HepG2 (cell line): ENCODE data around the gene LDLRAD3. TPM values are rescaled to one million over a fixed set of nuclear protein-coding genes. Genes with fewer than 3 reads are reported as not detected.

Experiments used
- ATAC-seq: fragments of 200-7000 bp; cut with Tn5 transposase; 3 replicates; pipeline ENCODE4 v1.9.1; 2020; ENCODE audit warnings: mild to moderate bottlenecking, moderate library complexity
- BruUV-seq: library from RNA; stranded (reverse); fragments of 400-500 nt; replicated peaks from 2 replicates; lab custom pipeline; 2021; lab: Mats Ljungman, UMichigan
- CTCF ChIA-PET: fragments of 300-600 bp; formaldehyde crosslinking; extraction: SDS; loops from one replicate; lab custom pipeline; 2021; ENCODE audit warnings: low total read pairs, inconsistent platforms, low intra/inter-chr PET ratio; lab: Yijun Ruan, JAX
- POLR2A ChIA-PET: fragments of 350-600 bp; sonication (Branson Sonifier 250); formaldehyde crosslinking; loops from one replicate; lab custom pipeline; 2020; ENCODE audit warnings: antibody characterized with exemption, inconsistent platforms; lab: Yijun Ruan, JAX
- DNase-seq: peaks from one replicate; pipeline ENCODE4 v3.0.0-alpha.2; 2015; ENCODE audit warnings: low spot score
- FAIRE-seq: peaks from 3 replicates; lab custom pipeline; 2011; peaks lifted over from hg19 to GRCh38; lab: Jason Lieb, UNC
- H2AFZ ChIP-seq: one replicate; pipeline ENCODE4 v1.6.1; 2011; ENCODE audit warnings: low read length, inconsistent platforms
- H3K27ac ChIP-seq: fragments of 300-600 bp; 3 replicates; pipeline ENCODE4 v1.8.0; 2011; ENCODE audit warnings: mixed run types, mild to moderate bottlenecking, mixed read lengths, low read length, inconsistent platforms; ENCODE audit not compliant: insufficient read depth; ENCODE audit errors: extremely low read length
- H3K27me3 ChIP-seq, 2 experiments: fragments of 200-600 bp in 1 of 2; 2 replicates in 1 of 2; 3 replicates in 1 of 2; pipeline versions ENCODE4 v1.6.0 to v1.8.0; 2011; ENCODE audit warnings: low read length in 2 of 2, mild to moderate bottlenecking in 2 of 2, moderate library complexity in 2 of 2, inconsistent platforms in 1 of 2; ENCODE audit not compliant: insufficient read depth in 2 of 2, control insufficient read depth in 1 of 2
- H3K36me3 ChIP-seq, 2 experiments: fragments of 200-600 bp in 1 of 2; replicated peaks in 1 of 2; 2 replicates in 1 of 2; 3 replicates in 1 of 2; pipeline versions ENCODE4 v1.5.1 to v1.8.0; 2011; ENCODE audit warnings: low read length in 2 of 2, inconsistent platforms in 1 of 2; ENCODE audit not compliant: insufficient read depth in 2 of 2, control insufficient read depth in 1 of 2
- H3K4me1 ChIP-seq: 2 replicates; pipeline ENCODE4 v1.5.1; 2012; ENCODE audit warnings: low read length, inconsistent platforms; ENCODE audit not compliant: insufficient read depth
- H3K4me2 ChIP-seq: 2 replicates; pipeline ENCODE4 v1.6.0; 2011; ENCODE audit warnings: low read depth, low read length, inconsistent platforms
- H3K4me3 ChIP-seq, 3 experiments: fragments of 200-600 bp in 1 of 3; sonication (generic), shearing (Covaris generic) in 1 of 3; replicated peaks in 1 of 3; 2 replicates each; pipeline ENCODE4 v1.5.1; 2011 to 2016; ENCODE audit warnings: low read length in 3 of 3, inconsistent platforms in 2 of 3, low read depth in 2 of 3, mild to moderate bottlenecking in 2 of 3, control low read depth in 1 of 3, mixed read lengths in 1 of 3; ENCODE audit not compliant: insufficient read depth in 1 of 3
- H3K79me2 ChIP-seq: one replicate; pipeline ENCODE4 v1.6.1; 2011; ENCODE audit warnings: low read length, inconsistent platforms; ENCODE audit not compliant: insufficient read depth
- H3K9ac ChIP-seq: 2 replicates; pipeline ENCODE4 v1.6.0; 2011; ENCODE audit warnings: mild to moderate bottlenecking, low read depth, low read length, inconsistent platforms; ENCODE audit not compliant: insufficient read depth
- H3K9me3 ChIP-seq: 2 replicates; pipeline ENCODE4 v1.5.1; 2012; ENCODE audit warnings: mild to moderate bottlenecking, low read length
- H4K20me1 ChIP-seq: 2 replicates; pipeline ENCODE4 v1.6.0; 2011; ENCODE audit warnings: inconsistent platforms, mild to moderate bottlenecking, low read length, moderate library complexity; ENCODE audit not compliant: insufficient read depth
- BRD4 ChIP-seq: sonication (generic); formaldehyde crosslinking; IDR thresholded peaks from 2 replicates; pipeline ENCODE4 v1.4.0; 2020; ENCODE audit warnings: missing genetic modification reagents
- NFE2 ChIP-seq: sonication (generic); formaldehyde crosslinking; IDR thresholded peaks from 2 replicates; pipeline ENCODE4 v1.4.0; 2020; ENCODE audit warnings: missing genetic modification reagents
- POLR2AphosphoS2 ChIP-seq: IDR thresholded peaks from 2 replicates; pipeline ENCODE4 v1.6.1; 2011; ENCODE audit warnings: low read depth, low read length, improper control_type of control experiment
- SALL1 ChIP-seq: sonication (generic); formaldehyde crosslinking; IDR thresholded peaks from 2 replicates; pipeline ENCODE4 v1.8.0; 2022; ENCODE audit warnings: mild to moderate bottlenecking, missing genetic modification reagents
- SP1 ChIP-seq, 2 experiments: fragments of 450-650 bp in 1 of 2; sonication (generic) in 1 of 2; formaldehyde crosslinking in 1 of 2; IDR thresholded peaks; 2 replicates each; pipeline versions ENCODE4 v1.4.0 to v1.6.1; 2016 to 2020; ENCODE audit warnings: missing genetic modification reagents in 1 of 2
- SRSF9 ChIP-seq: fragments of 200-400 bp; formaldehyde crosslinking; IDR thresholded peaks from 2 replicates; pipeline ENCODE4 v1.6.1; 2018; ENCODE audit warnings: borderline replicate concordance, mild to moderate bottlenecking, low read depth, low read length; ENCODE audit not compliant: insufficient read depth, poor library complexity, severe bottlenecking
- ZNF138 ChIP-seq: sonication (generic); formaldehyde crosslinking; IDR thresholded peaks from 2 replicates; pipeline ENCODE4 v1.5.0; 2020; ENCODE audit warnings: mild to moderate bottlenecking, low read depth, missing genetic modification reagents
- ZNF264 ChIP-seq: sonication (generic); formaldehyde crosslinking; IDR thresholded peaks from 2 replicates; pipeline ENCODE4 v1.4.0; 2020; ENCODE audit warnings: missing genetic modification reagents
- ZNF780A ChIP-seq: sonication (generic); formaldehyde crosslinking; IDR thresholded peaks from 2 replicates; pipeline ENCODE4 v1.8.0; 2022; ENCODE audit warnings: mild to moderate bottlenecking, missing genetic modification reagents, moderate library complexity
- ZNF800 ChIP-seq: sonication (generic); formaldehyde crosslinking; IDR thresholded peaks from 2 replicates; pipeline ENCODE4 v1.4.0; 2020; ENCODE audit warnings: missing genetic modification reagents
- WGBS: methylation state at CpG from one replicate; pipeline ENCODE4 v1.1.6; 2017; ENCODE audit warnings: low lambda C conversion rate; 5-methylcytosine and 5-hydroxymethylcytosine counted together
- in situ Hi-C: cut with HindIII; loops from 2 replicates; pipeline ENCODE4 v1.10.0; 2017; ENCODE audit warnings: low pct_unique_long_range_greater_than_20kb; ENCODE audit not compliant: extremely low pct_ligation_motif_present
- intact Hi-C: fragments of 100-400 bp; cut with micrococcal nuclease; formaldehyde crosslinking; loops from one replicate; pipeline ENCODE4 v1.10.0; 2022; ENCODE audit not compliant: unreplicated experiment
- polyA plus RNA-seq, 8 experiments: library from polyadenylated mRNA; depleted of rRNA in 3 of 8; stranded (reverse) in 7 of 8; unstranded in 1 of 8; fragments of >200 nt; fragmentation: Illumina TruSeq in 4 of 8; extraction: Trizol in 4 of 8; gene quantifications; 2 replicates each; pipeline versions ENCODE4 v1.2.1 to v1.2.3, GENCODE V29; 2011 to 2016; ENCODE audit warnings: low read depth in 4 of 8, missing spikeins in 1 of 8, mixed read lengths in 1 of 8; ENCODE audit not compliant: insufficient read depth in 1 of 8
- total RNA-seq, 5 experiments: library from RNA; depleted of rRNA; stranded (reverse); fragments of >200 nt; fragmentation: Illumina TruSeq; extraction: Trizol; gene quantifications; 2 replicates each; pipeline ENCODE4 v1.2.3, GENCODE V29; 2016; ENCODE audit warnings: low read depth in 1 of 5
- TF ChIP-seq, protein P1 (sequence below): sonication (generic); formaldehyde crosslinking; IDR thresholded peaks from 2 replicates; pipeline ENCODE4 v1.4.0; 2020; ENCODE audit warnings: mild to moderate bottlenecking, missing genetic modification reagents
- TF ChIP-seq, protein P2 (sequence below), 2 experiments: sonication (generic) in 1 of 2; formaldehyde crosslinking in 1 of 2; IDR thresholded peaks; 2 replicates each; pipeline versions ENCODE4 v1.5.1 to v1.6.1; 2011 to 2020; ENCODE audit warnings: borderline replicate concordance in 1 of 2, low read depth in 1 of 2, low read length in 1 of 2, mild to moderate bottlenecking in 1 of 2, missing genetic modification reagents in 1 of 2, moderate library complexity in 1 of 2

LDLRAD3 gene
- total and polyA plus RNA-seq, 2 of the 13 experiments (the other 11 are each of a cell fraction or from before 2014, with no cell fraction given), result 0.50 to 0.60 TPM

GRCh38 chr11:35971841-35972422, 28.1 kb downstream of the LDLRAD3 start:
- FAIRE-seq (no peak), DNase-seq (no peak), ATAC-seq (no peak)
- Histone ChIP-seq H2AFZ (no peak overlapping the region), H4K20me1 (no peaks in the 10 kb centered on the region), H3K9me3 (peaks cover 5% of the 10 kb centered on the region; the same call in 1 of the 2 replicates), H3K4me2 (no peak overlapping the region), H3K79me2 (no peaks in the 10 kb centered on the region), H3K36me3 (no peaks in the 10 kb centered on the region), H3K9ac (no peak overlapping the region), H3K27ac (no peak overlapping the region), H3K4me1 (no peaks in the 10 kb centered on the region), H3K4me3 (no peak overlapping the region), H3K27me3 (no peaks in the 10 kb centered on the region; a peak in 1 of 5 replicates)
- BruUV-seq, result no TSS peak
- ChIA-PET POLR2A (no interaction called here), CTCF (no interaction called here)
- intact Hi-C loops (no loop called here), in situ Hi-C loops (no loop called here)
- 51% methylated on average over 5 of the region's 5 CpGs for WGBS
- TF ChIP-seq, protein P1, sequence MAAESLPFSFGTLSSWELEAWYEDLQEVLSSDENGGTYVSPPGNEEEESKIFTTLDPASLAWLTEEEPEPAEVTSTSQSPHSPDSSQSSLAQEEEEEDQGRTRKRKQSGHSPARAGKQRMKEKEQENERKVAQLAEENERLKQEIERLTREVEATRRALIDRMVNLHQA (CRISPR knock-in tag), result no peak
- no peak for TF ChIP-seq NFE2
- TF ChIP-seq, protein P2, sequence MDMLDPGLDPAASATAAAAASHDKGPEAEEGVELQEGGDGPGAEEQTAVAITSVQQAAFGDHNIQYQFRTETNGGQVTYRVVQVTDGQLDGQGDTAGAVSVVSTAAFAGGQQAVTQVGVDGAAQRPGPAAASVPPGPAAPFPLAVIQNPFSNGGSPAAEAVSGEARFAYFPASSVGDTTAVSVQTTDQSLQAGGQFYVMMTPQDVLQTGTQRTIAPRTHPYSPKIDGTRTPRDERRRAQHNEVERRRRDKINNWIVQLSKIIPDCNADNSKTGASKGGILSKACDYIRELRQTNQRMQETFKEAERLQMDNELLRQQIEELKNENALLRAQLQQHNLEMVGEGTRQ (IDR thresholded peaks at IDR 0.05; ENCODE audit: low read depth, low read length), result no peak
- TF ChIP-seq, protein P2 (CRISPR knock-in tag; IDR thresholded peaks at IDR 0.05; ENCODE audit: borderline replicate concordance), result no peak
- TF ChIP-seq ZNF138 (CRISPR knock-in tag), result no peak
- TF ChIP-seq SRSF9, result no peak
- TF ChIP-seq ZNF780A, result no peak
- TF ChIP-seq BRD4, result no peak
- no peak for TF ChIP-seq ZNF264
- no peak for TF ChIP-seq SALL1 (CRISPR knock-in tag)
- TF ChIP-seq POLR2AphosphoS2, result no peak
- TF ChIP-seq SP1 (IDR thresholded peaks at IDR 0.05), result no peak
- no peak for TF ChIP-seq SP1 (CRISPR knock-in tag; IDR thresholded peaks at IDR 0.05)
- no peak for TF ChIP-seq ZNF800
